Activated naive CD4-positive, alpha-beta T cell treated with anti-CD3 and anti-CD28 coated beads, Interleukin-2, amount 50 U/mL, for 72 hours (primary cell): ENCODE results near the gene SLU7. TPM values are rescaled to one million over a fixed set of nuclear protein-coding genes. Genes with fewer than 3 reads are reported as not detected.

Source experiments
- ATAC-seq, 2 donors: fragments of 150-1000 bp; cut with Tn5 transposase; 2 replicates each; pipeline ENCODE4 v1.10.0; 2021; ENCODE audit warnings: mild to moderate bottlenecking in 2 of 2, moderate library complexity in 2 of 2
- DNase-seq, 2 donors: peaks; one replicate each; pipeline ENCODE4 v3.0.0; 2021 to 2022; ENCODE audit warnings: low spot score in 2 of 2
- H3K27ac Mint-ChIP-seq, 2 donors: one replicate each; pipeline ENCODE4 v1.8.0; 2022; ENCODE audit warnings: mild to moderate bottlenecking in 2 of 2, mixed read lengths in 2 of 2
- H3K36me3 Mint-ChIP-seq, 2 donors: one replicate each; pipeline ENCODE4 v1.8.0; 2022; ENCODE audit warnings: mixed read lengths in 2 of 2
- H3K9me3 Mint-ChIP-seq, 2 donors: one replicate each; pipeline ENCODE4 v1.8.0; 2022; ENCODE audit warnings: mixed read lengths in 2 of 2
- total RNA-seq, 2 donors: library from RNA; stranded (reverse); gene quantifications; one replicate each; pipeline ENCODE4 v1.2.3, GENCODE V29; 2022

The SLU7 gene
- total RNA-seq, 2 donors from 2014 or later: 36.5 to 53.5 TPM

DNA sequence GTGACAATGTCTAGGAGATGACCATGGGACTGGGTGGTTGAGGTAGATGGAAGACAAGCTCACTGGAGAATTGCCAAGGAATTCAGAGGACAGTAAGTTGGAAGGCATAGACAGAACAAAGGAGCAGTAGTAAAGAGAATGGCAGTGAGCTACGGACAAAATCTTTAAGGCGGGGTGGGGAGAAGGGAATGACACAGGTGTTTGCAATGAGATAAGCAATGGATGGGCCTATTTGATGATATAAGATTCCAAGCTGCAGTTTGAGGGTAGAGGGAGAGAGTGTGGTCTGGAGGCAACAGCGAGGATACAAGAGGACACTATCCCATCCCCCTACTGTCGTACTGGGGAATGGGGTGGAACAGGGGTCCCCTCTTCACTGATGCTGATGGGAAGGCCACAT is 17.1 kb upstream of the SLU7 start:
- DNase-seq: no peak

DNA sequence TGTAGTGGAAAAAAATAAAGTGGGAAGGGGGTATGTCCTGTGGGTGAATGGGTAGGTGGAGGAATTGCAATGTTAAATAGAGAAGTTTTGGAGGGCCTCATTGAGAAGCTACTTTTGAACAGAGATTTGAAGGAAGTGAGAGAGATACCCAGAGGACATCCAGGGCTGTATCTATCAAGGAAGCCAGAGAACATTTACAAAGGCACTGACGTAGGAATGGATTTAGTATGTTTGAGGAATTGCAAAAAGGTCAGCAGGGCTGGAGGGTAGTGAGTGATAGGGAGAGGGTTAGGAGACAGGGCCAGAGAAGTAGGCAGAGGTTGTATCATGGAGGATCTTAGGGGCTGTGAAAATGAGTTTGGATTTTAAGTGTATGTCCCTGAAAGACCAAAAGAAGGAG is 16.7 kb upstream of the SLU7 start:
- no peak for DNase-seq
- Mint-ChIP-seq H3K27ac (no peak overlapping the region), H3K9me3 (no peaks in the 10 kb centered on the region), H3K36me3 (no peaks in the 10 kb centered on the region)
- ATAC-seq: no peak

More for the DNA sequence above, 17.1 kb upstream of the SLU7 start:
- H3K27ac Mint-ChIP-seq: no peak overlapping the region
- no peaks in the 10 kb centered on the region for H3K36me3 Mint-ChIP-seq
- no peak for ATAC-seq
- H3K9me3 Mint-ChIP-seq: no peaks in the 10 kb centered on the region

DNA sequence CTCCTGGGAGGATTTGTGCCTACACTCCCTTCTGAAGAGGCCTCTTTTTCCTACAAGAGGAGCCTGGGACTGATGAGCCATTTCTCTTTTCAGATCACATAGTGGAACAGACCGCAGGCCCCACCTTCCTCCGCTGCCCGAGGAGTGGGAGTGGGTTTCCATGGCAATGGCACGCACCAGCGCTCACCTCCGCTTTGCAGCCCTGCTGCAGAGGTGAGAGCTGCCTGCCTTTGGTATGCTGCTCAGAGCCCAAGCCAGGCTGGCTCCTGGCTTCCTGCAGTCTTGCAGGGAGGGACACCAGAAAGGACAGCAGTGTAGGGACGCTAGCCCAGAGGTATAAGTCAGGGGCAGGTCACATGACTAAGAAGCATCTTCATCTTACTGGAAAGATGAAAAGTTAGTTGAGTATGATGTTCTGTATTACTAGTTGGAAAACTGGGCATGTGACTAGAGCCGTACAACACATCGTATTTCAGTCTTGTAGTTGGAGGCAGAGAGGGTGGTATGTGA is 15.2 kb upstream of the SLU7 start:
- Mint-ChIP-seq H3K9me3 (no peaks in the 10 kb centered on the region), H3K36me3 (peaks cover 0 to 6% of the 10 kb centered on the region in 2 donors), H3K27ac (no peak overlapping the region)
- DNase-seq (no peak), ATAC-seq (peak in 1 of 2 donors; percentile 15)

DNA sequence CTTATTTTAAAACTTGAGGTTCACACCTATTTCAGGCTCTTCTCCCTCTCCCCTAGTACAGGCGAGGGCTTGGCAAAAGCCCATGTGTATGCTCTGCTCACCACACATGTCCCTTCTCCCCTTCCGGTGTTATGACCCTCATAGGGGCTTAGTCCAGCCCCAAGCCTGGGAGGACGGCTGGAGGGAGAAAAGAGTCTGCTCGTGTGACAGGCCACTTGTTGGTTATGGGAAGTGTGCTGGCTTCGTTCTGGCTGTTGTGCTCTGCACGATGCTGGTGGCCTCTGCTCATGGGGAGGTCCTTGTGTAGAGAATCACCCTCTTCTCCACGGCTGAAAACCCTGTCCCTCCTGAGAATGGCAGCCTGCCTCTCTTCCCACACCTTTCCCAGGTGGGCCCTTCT is 13.9 kb upstream of the SLU7 start:
- no peak overlapping the region for H3K27ac Mint-ChIP-seq
- no peak for ATAC-seq

DNA sequence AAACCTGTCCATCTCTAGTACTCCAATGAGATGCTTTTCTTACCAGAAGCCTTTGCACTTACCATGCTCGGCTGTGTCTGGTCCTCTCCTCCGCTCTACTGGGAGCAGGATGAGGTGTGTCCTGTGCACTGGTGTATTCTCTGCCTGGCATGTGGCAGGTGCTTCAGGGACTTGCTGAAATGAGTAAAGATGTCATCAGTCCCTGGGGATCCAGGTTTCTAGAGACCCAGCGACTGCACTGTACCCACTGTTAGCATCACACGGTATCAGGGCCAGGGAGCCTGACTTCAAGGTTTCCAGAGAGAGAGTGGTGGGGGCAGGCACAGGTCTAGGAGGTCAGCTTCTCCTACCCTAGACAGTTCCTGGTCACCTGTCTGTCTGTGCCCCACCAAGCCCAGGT is 13.3 kb upstream of the SLU7 start:
- H3K9me3 Mint-ChIP-seq: no peaks in the 10 kb centered on the region
- ATAC-seq (no peak), DNase-seq (no peak)
- H3K36me3 Mint-ChIP-seq: peaks cover 0 to 17% of the 10 kb centered on the region in 2 donors
- H3K27ac Mint-ChIP-seq: no peak overlapping the region

More for the DNA sequence above, 13.9 kb upstream of the SLU7 start:
- Mint-ChIP-seq H3K9me3 (no peaks in the 10 kb centered on the region), H3K36me3 (peaks cover 0 to 11% of the 10 kb centered on the region in 2 donors)
- DNase-seq: no peak

DNA sequence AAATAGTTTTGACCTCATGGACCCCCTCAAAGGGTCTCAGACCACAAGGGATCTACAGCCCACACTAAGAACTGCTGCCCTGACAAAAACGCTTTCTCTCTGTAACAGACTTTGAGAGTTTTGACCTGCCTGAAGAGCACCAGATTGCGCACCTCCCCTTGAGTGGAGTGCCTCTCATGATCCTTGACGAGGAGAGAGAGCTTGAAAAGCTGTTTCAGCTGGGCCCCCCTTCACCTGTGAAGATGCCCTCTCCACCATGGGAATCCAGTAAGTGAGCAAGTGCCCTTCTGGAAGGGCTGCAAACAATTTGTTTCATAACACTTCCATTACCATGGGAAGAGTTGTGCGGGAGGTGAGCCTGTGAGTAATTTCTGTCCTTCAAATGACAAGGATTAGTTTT is 8.7 kb upstream of the SLU7 start:
- no peaks in the 10 kb centered on the region for H3K9me3 Mint-ChIP-seq

DNA sequence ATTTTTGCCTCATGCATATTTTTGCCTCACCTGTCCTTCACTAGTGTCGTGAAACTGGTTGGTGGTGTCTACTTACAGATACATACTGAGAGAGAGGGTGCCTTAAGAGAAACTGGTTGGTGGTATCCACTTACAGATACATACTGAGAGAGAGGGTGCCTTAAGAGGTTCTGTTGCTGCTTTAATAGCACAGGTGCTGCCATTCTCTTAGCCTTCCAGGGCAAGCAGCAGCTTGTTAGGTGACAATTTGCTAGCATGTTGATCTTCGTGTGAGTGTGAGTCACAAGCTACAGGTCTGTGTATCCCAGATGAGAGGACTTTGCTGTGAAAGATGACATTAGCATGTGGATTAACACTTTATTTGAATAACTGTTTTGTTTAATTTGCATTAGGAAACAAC is 4.2 kb upstream of the SLU7 start:
- DNase-seq (no peak), ATAC-seq (no peak)
- Mint-ChIP-seq H3K36me3 (peaks cover 35 to 59% of the 10 kb centered on the region in 2 donors), H3K27ac (peak overlapping the region in 1 of 2 donors; percentile 91), H3K9me3 (no peaks in the 10 kb centered on the region)

More for the DNA sequence above, 8.7 kb upstream of the SLU7 start:
- Mint-ChIP-seq H3K36me3 (peaks cover 17 to 51% of the 10 kb centered on the region in 2 donors), H3K27ac (no peak overlapping the region)
- ATAC-seq (no peak), DNase-seq (no peak)

DNA sequence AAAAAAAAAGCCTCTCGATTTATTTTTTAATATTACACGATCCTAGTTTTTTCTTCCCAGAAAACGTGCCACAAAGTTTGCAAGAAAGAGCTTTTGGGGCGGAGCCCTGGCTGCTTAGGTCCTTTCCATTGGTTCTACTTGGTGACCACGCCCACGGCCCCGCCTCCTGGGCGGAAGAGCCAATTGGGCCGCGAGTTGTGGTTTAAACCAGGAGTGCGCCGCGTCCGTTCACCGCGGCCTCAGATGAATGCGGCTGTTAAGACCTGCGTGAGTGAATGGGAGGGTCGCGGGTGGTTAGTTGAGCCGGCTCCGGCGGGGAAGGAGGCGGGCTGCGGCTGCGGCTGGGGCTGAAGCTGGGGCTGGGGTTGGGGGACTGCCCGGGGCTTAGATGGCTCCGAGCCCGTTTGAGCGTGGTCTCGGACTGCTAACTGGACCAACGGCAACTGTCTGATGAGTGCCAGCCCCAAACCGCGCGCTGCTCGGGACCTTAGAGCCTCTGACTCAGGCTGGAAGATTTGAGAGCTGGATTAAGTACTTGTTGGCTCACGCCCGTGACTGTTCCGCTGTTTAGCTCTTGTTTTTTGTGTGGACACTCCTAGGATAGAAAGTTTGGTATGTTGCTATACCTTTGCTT is 2.9 kb upstream of the SLU7 start, which contains the start of gene PTTG1:
Gene PTTG1, plus strand, starts transcription at position 231 of the 634 bp plus-strand sequence. CDS start 458 bp downstream, outside the sequence.
- ATAC-seq (peak; percentile 82 to 84), DNase-seq (peak; percentile 92 to 94)
- Mint-ChIP-seq H3K27ac (peak within 1 kb of the TSS; percentile 98), H3K9me3 (no peaks in the 10 kb centered on the region), H3K36me3 (peaks cover 35 to 50% of the 10 kb centered on the region in 2 donors)

DNA sequence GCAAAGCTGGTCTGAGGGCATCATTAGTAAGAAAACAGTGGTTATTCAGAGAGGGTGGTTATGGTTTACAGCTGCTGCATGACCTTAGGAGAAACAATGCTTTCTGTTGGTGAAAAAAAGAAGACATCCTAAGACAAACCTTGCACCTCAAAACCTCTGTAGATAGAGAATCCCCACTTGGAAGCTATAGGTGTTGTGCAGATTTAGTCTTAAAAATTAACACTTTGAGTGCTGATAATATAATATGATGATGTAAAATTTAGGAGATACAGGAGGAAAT is 1.4 kb upstream of the SLU7 start:
- Mint-ChIP-seq H3K9me3 (no peaks in the 10 kb centered on the region), H3K27ac (peak overlapping the region; percentile 23 to 98), H3K36me3 (peaks cover 35 to 44% of the 10 kb centered on the region in 2 donors)
- no peak for DNase-seq
- ATAC-seq: no peak

DNA sequence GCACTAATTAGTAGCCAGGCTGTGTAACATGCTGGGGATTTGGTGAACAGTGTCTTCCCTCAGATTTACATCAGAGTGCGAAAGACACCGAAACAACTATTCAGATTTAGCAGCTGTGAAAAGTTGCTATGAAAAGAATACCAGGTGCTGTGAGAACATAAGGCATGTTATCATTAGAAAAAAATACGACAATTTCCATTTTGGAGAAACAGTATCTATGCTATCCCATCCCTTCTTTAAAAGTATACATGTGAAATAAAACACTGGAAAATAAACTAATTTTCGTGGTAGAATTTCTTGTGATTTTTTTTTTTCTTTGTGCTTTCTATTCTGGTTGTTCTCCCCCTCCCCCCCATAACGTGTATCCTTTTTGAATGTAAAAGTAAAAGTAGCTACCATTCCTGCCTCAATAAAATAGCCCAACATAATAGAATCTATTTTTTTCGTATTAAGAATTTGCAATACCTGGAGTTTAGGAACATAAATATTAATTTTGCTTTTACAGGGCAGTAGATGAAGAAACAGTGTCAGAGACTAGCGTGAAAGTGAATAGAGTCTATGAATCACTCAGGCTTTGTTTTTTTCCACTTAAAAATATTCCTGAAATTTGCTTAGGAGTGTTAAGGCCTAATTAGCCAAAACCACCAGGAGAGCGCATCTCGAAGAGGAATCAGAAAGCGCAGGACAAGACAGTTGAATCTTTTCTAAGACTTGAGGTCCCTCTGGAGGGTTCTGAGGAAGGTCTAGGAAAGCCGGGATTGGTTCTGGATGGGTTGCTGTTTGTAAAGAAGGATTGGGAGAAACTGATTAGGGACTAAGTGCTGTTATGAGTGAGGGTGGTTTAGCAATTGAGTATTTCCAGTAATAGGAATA is 813 bp upstream of the SLU7 start:
- Mint-ChIP-seq H3K27ac (peak overlapping the region; percentile 98 to 99), H3K36me3 (peaks cover 33 to 39% of the 10 kb centered on the region in 2 donors), H3K9me3 (no peaks in the 10 kb centered on the region)
- DNase-seq: no peak
- no peak for ATAC-seq

DNA sequence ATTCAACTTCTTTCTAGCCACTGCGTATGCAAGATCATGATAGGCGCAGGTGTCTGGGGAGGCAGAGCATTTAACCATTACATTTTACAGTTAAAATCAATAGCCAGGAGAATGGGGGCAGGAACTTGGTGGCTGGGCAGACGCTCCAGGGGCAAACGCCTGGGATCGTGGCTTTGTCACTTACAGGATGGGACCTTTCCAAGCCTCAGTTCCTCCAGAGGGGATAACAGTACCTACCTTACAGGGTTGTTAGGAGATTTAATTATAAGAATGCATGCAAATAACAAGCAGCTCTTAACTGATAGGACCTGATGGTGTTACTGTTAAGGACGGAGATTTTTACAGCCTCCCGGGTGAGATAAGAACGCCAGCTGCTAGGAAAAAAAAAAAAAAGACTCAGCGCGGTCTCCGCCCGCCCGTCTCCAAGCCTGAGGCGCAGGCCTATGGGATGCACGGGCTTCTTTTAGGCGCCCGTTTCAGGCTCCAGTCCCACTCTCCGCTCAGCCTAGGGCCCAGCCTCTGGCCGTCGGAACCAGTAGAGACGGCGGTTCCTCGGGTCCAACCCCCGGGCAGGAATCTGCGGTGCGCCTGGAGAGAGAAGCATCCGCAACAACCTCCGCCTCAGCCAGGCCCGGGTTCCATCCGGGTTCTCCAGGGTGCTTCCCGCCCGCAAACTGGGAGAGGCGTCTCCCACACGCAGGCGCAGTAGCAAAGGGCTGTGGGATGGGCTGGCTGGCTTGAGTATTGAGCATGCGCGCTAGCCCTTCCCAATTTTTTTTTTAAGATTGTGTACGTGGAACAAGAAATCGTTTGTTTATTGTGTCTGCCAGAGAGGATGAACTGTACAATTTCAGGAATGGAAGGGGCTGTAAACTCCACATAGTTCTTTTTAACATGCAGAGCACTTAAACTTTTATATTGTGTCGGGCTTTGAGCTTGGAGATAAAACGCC is 19.2 kb downstream of the SLU7 start, which contains the start of gene FAM200C:
Gene FAM200C, minus strand, starts transcription at position 653 of the 952 bp plus-strand sequence. CDS start 4,564 bp downstream, outside the sequence.
- Mint-ChIP-seq H3K27ac (peak within 1 kb of the TSS; percentile 92 to 95), H3K36me3 (peaks cover 11 to 14% of the 10 kb centered on the region in 2 donors), H3K9me3 (no peaks in the 10 kb centered on the region)
- DNase-seq (peak; percentile 73 to 90), ATAC-seq (peak; percentile 90 to 94)

DNA sequence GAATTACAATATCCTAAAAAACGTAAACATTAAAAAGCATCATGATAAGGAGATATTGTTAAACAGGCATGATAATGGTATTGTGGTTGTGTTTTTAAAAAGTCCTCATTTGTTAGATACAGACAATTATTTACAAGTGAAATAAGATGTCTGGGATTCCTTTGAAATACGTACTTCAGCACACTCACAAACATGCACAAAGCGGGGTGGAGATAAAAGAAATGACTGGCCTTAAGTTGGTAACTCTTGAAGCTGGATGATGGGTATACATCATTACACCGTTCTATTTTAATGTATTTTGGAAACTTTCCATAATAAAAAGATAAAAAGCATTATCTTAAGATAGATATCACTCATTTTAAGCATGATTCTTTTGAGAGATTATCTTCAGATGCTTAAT is 20.1 kb downstream of the SLU7 start:
- peak overlapping the region; percentile 55 to 95 for H3K27ac Mint-ChIP-seq

DNA sequence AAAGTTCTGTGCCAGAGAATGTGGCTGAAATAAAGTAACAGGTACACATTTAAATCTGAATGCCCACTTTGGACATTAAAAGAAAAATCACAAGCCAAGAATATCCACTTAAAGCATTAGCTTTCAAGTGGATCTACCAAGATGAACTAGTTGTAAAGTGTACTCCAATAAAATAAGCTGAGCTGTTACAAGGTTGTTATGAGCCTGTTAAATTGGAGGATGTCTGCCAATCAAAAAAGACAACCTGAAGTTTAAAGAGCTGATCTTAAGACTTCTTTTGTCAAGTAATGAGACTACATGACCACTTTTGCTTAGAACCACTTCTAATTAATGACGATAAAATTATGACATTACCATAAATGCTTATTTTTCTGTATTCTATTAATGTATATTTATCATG is 21.4 kb downstream of the SLU7 start:
- Mint-ChIP-seq H3K36me3 (peaks cover 0 to 10% of the 10 kb centered on the region in 2 donors), H3K9me3 (no peaks in the 10 kb centered on the region), H3K27ac (no peak overlapping the region)
- no peak for DNase-seq
- ATAC-seq: no peak

More for the DNA sequence above, 20.1 kb downstream of the SLU7 start:
- DNase-seq (no peak), ATAC-seq (no peak)
- Mint-ChIP-seq H3K9me3 (no peaks in the 10 kb centered on the region), H3K36me3 (peaks cover 2 to 10% of the 10 kb centered on the region in 2 donors)

DNA sequence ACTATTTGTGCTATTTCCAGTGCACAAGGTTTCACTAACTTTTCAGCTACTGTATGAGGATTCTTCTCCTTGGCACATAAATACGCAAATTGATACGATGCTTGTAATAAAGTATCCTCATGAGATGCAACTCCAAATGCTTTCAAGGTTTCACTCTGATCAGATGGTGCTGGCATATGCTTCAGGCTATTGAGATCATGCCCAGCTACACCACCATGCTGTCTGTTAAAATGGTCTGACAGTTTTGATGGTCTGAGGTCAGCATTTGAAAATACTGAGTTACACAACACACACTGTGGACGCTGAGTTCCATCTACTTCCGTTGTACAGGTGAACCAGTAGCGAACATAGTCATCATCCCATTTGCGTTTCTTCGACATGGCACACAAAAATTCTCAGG is 23.8 kb downstream of the SLU7 start:
- ATAC-seq: no peak
- H3K36me3 Mint-ChIP-seq: peaks cover 0 to 8% of the 10 kb centered on the region in 2 donors
- H3K9me3 Mint-ChIP-seq: no peaks in the 10 kb centered on the region
- no peak overlapping the region for H3K27ac Mint-ChIP-seq
- no peak for DNase-seq

DNA sequence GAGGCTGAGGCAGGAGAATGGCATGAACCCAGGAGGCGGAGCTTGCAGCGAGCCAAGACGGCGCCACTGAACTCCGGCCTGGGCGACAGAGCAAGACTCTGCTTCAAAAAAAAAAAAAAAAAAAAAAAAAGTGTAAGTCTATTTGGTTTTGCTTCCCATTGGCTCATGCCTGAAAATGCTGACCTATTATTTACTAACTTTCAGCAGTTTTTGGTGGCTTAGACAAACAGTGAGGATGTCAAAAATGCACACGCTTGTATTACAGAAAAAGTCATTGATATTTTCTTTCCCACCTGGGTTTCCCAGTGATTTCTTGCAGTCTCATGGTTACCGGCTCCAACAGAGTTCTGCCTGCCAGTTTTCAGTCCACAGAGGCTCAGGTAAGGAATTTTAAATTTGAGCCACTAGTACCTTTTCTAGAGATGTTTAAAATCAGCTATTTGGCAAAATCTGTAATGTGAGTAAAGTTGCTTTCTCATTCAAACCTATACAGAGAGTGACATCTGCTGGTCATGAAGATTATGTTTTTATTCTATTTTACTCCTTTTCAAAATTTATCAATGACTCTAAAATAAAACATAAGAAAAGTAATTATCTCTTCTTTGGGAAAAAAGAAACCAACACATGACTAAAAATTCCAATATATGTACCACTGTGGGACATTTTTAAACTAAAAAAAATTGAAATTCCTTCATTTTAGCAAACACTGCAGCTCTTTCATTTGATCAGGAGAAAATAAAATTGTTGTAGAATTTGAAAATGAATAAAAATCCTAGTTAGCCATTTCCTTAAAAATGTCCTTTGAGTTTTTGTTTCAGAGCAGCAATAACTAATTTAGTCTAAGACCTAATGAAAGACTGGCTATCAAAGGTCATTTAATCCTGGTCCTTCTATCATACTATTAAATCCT is 27.8 kb downstream of the SLU7 start:
- no peak for ATAC-seq
- no peak for DNase-seq
- peaks cover 4 to 12% of the 10 kb centered on the region in 2 donors for H3K9me3 Mint-ChIP-seq
- peaks cover 16 to 20% of the 10 kb centered on the region in 2 donors for H3K36me3 Mint-ChIP-seq
- H3K27ac Mint-ChIP-seq: no peak overlapping the region
